GM19035 (cell line): ENCODE results near the gene PCDH11X.
A peak's percentile ranks its signal among the peaks of the same experiment; 100 is the strongest.
"Not testable (repeated sequence)": the region's sequence is repeated elsewhere in the genome, so short reads cannot be mapped to it uniquely, and the experiment has no call there.

Source experiments
- ATAC-seq: cut with Tn5 transposase; IDR thresholded peaks from one replicate; pipeline ENCODE4 v1.9.1; 2021; ENCODE audit not compliant: unreplicated experiment

The PCDH11X gene

GRCh38 chrX:91779135-91779534 is at the start of gene PCDH11X:
Gene PCDH11X, plus strand, starts transcription at chrX:91779375. Its CDS starts 56,130 bp downstream, at chrX:91835505.
- ATAC-seq, result not testable (repeated sequence)

GRCh38 chrX:91747446-91747845 is 31.7 kb upstream of the PCDH11X start:
- not testable (repeated sequence) for ATAC-seq

- ATAC-seq, result not testable (repeated sequence)
Measured at GRCh38 chrX:91753022-91753421, 26.2 kb upstream of the PCDH11X start.

- peak; percentile 100 for ATAC-seq
Measured at GRCh38 chrX:91770619-91771488, 8.3 kb upstream of the PCDH11X start.

GRCh38 chrX:91773943-91774342 is 5.2 kb upstream of the PCDH11X start:
- not testable (repeated sequence) for ATAC-seq

- ATAC-seq, result not testable (repeated sequence)
Measured at GRCh38 chrX:91780008-91780407, 833 bp downstream of the PCDH11X start.

- ATAC-seq, result not testable (repeated sequence)
Measured at GRCh38 chrX:91780698-91781097, 1.5 kb downstream of the PCDH11X start.

- ATAC-seq, result not testable (repeated sequence)
Measured at GRCh38 chrX:91781553-91782298, 2.6 kb downstream of the PCDH11X start.

GRCh38 chrX:91782825-91783224 is 3.6 kb downstream of the PCDH11X start:
- not testable (repeated sequence) for ATAC-seq

GRCh38 chrX:91817537-91817936 is 38.4 kb downstream of the PCDH11X start:
- ATAC-seq, result not testable (repeated sequence)

GRCh38 chrX:91825321-91825720 is 46.1 kb downstream of the PCDH11X start:
- ATAC-seq, result not testable (repeated sequence)
